H9 (cell line): ENCODE data around the gene TSPYL1. TPM values are rescaled to one million over a fixed set of nuclear protein-coding genes. Genes with fewer than 3 reads are reported as not detected.
A peak's percentile ranks its signal among the peaks of the same experiment; 100 is the strongest.

ENCODE experiments used
- DNase-seq: peaks from one replicate; pipeline ENCODE4 v3.0.0-alpha.2; 2017
- H2AFZ ChIP-seq: one replicate; pipeline ENCODE4 v1.6.1; 2013; ENCODE audit warnings: mild to moderate bottlenecking, low read length, control low read depth, moderate library complexity
- H2AK5ac ChIP-seq: 2 replicates; pipeline ENCODE4 v1.6.1; 2013; ENCODE audit warnings: low read length, control low read depth, mixed read lengths; ENCODE audit not compliant: insufficient read length
- H2BK120ac ChIP-seq: one replicate; pipeline ENCODE4 v1.6.1; 2013; ENCODE audit warnings: low read depth, mild to moderate bottlenecking, low read length, control low read depth, inconsistent platforms; ENCODE audit not compliant: poor library complexity, severe bottlenecking
- H2BK12ac ChIP-seq: 2 replicates; pipeline ENCODE4 v1.6.1; 2013; ENCODE audit warnings: low read length, control low read depth, mixed read lengths, low read depth; ENCODE audit not compliant: insufficient read length
- H2BK15ac ChIP-seq: 2 replicates; pipeline ENCODE4 v1.6.1; 2013; ENCODE audit warnings: low read depth, low read length, control low read depth
- H2BK20ac ChIP-seq: one replicate; pipeline ENCODE4 v1.6.1; 2013; ENCODE audit warnings: low read depth, mild to moderate bottlenecking, low read length, control low read depth, inconsistent platforms; ENCODE audit not compliant: poor library complexity, severe bottlenecking
- H2BK5ac ChIP-seq: 2 replicates; pipeline ENCODE4 v1.6.1; 2013; ENCODE audit warnings: low read length, control low read depth, mixed read lengths; ENCODE audit not compliant: insufficient read length
- H3K14ac ChIP-seq: 2 replicates; pipeline ENCODE4 v1.6.1; 2013; ENCODE audit warnings: low read length, control low read depth; ENCODE audit not compliant: insufficient read depth
- H3K18ac ChIP-seq: 2 replicates; pipeline ENCODE4 v1.6.1; 2013; ENCODE audit warnings: low read depth, mild to moderate bottlenecking, mixed read lengths, low read length, control low read depth; ENCODE audit not compliant: insufficient read length
- H3K23ac ChIP-seq: 2 replicates; pipeline ENCODE4 v1.6.1; 2013; ENCODE audit warnings: low read length, control low read depth, mixed read lengths, low read depth; ENCODE audit not compliant: insufficient read length
- H3K23me2 ChIP-seq: 2 replicates; pipeline ENCODE4 v1.6.1; 2013; ENCODE audit warnings: low read depth, mild to moderate bottlenecking, mixed read lengths, low read length, control low read depth; ENCODE audit not compliant: insufficient read length, poor library complexity, severe bottlenecking
- H3K27ac ChIP-seq: 2 replicates; pipeline ENCODE4 v1.5.1; 2013; ENCODE audit warnings: low read length, control low read depth, mixed read lengths, low read depth; ENCODE audit not compliant: insufficient read length
- H3K27me3 ChIP-seq: 2 replicates; pipeline ENCODE4 v1.6.1; 2013; ENCODE audit warnings: low read length, control low read depth, inconsistent platforms; ENCODE audit not compliant: insufficient read depth
- H3K4ac ChIP-seq: 2 replicates; pipeline ENCODE4 v1.6.1; 2013; ENCODE audit warnings: low read depth, mild to moderate bottlenecking, control low read depth, inconsistent platforms, low read length, moderate library complexity
- H3K4me1 ChIP-seq: 2 replicates; pipeline ENCODE4 v1.6.1; 2013; ENCODE audit warnings: low read length, control low read depth, inconsistent platforms; ENCODE audit not compliant: insufficient read depth
- H3K4me2 ChIP-seq: 2 replicates; pipeline ENCODE4 v1.6.1; 2013; ENCODE audit warnings: low read length, control low read depth, mixed read lengths; ENCODE audit not compliant: insufficient read length, insufficient read depth
- H3K56ac ChIP-seq: 2 replicates; pipeline ENCODE4 v1.6.1; 2013; ENCODE audit warnings: low read depth, mild to moderate bottlenecking, mixed read lengths, low read length, control low read depth; ENCODE audit not compliant: insufficient read length
- H3K79me1 ChIP-seq: 2 replicates; pipeline ENCODE4 v1.6.1; 2013; ENCODE audit warnings: low read depth, mild to moderate bottlenecking, moderate library complexity, low read length, control low read depth, inconsistent platforms; ENCODE audit not compliant: insufficient read depth, poor library complexity, severe bottlenecking
- H3K79me2 ChIP-seq: 2 replicates; pipeline ENCODE4 v1.6.1; 2013; ENCODE audit warnings: low read length, control low read depth, inconsistent platforms; ENCODE audit not compliant: insufficient read depth
- H3K9ac ChIP-seq: 2 replicates; pipeline ENCODE4 v1.6.1; 2013; ENCODE audit warnings: low read length, control low read depth, mixed read lengths; ENCODE audit not compliant: insufficient read length; ENCODE audit errors: extremely low read depth
- H3K9me3 ChIP-seq: one replicate; pipeline ENCODE4 v1.6.1; 2013; ENCODE audit warnings: low read depth, low read length, inconsistent platforms; ENCODE audit not compliant: control insufficient read depth
- H3T11ph ChIP-seq: one replicate; pipeline ENCODE4 v1.6.1; 2013; ENCODE audit warnings: mild to moderate bottlenecking, low read length, control low read depth, inconsistent platforms
- H4K20me1 ChIP-seq: one replicate; pipeline ENCODE4 v1.6.1; 2013; ENCODE audit not compliant: control insufficient read depth, insufficient read length, insufficient read depth
- H4K5ac ChIP-seq: 2 replicates; pipeline ENCODE4 v1.6.1; 2013; ENCODE audit warnings: low read depth, mild to moderate bottlenecking, mixed read lengths, low read length, control low read depth; ENCODE audit not compliant: insufficient read length
- H4K8ac ChIP-seq: replicated peaks from 2 replicates; pipeline ENCODE4 v1.6.1; 2013; ENCODE audit warnings: low read length, control low read depth, mixed read lengths, low read depth; ENCODE audit not compliant: insufficient read length
- H4K91ac ChIP-seq: 2 replicates; pipeline ENCODE4 v1.6.1; 2013; ENCODE audit warnings: low read depth, mild to moderate bottlenecking, moderate library complexity, mixed read lengths, low read length, control low read depth; ENCODE audit not compliant: insufficient read length
- H3K27ac Mint-ChIP-seq, 3 experiments: 2 replicates in 2 of 3; 3 replicates in 1 of 3; pipeline ENCODE4 v1.8.0; 2020 to 2021; ENCODE audit warnings: mixed read lengths in 3 of 3, mild to moderate bottlenecking in 1 of 3, moderate library complexity in 1 of 3
- H3K27me3 Mint-ChIP-seq: 2 replicates; pipeline ENCODE4 v1.8.0; 2021; ENCODE audit warnings: low read depth, mild to moderate bottlenecking, moderate library complexity, mixed read lengths
- H3K36me3 Mint-ChIP-seq, 3 experiments: 2 replicates in 2 of 3; 3 replicates in 1 of 3; pipeline ENCODE4 v1.8.0; 2020 to 2021; ENCODE audit warnings: low read depth in 3 of 3, mixed read lengths in 3 of 3; ENCODE audit not compliant: insufficient read depth in 1 of 3
- H3K4me1 Mint-ChIP-seq, 2 experiments: 2 replicates each; pipeline ENCODE4 v1.8.0; 2020; ENCODE audit warnings: mixed read lengths in 2 of 2
- H3K4me3 Mint-ChIP-seq, 2 experiments: 2 replicates in 1 of 2; 3 replicates in 1 of 2; pipeline ENCODE4 v1.8.0; 2020 to 2021; ENCODE audit warnings: mild to moderate bottlenecking in 2 of 2, mixed read lengths in 2 of 2, moderate library complexity in 1 of 2
- H3K9me3 Mint-ChIP-seq, 2 experiments: 2 replicates in 1 of 2; 3 replicates in 1 of 2; pipeline ENCODE4 v1.8.0; 2020; ENCODE audit warnings: mild to moderate bottlenecking in 2 of 2, mixed read lengths in 2 of 2, moderate library complexity in 1 of 2
- CTCF ChIP-seq: fragments of 200-600 bp; sonication (generic); conservative IDR thresholded peaks from 3 replicates; pipeline ENCODE4 v1.8.0; 2021; ENCODE audit warnings: antibody characterized with exemption, mild to moderate bottlenecking
- WGBS: extraction: QIAGEN DNeasy Blood & Tissue Kit; methylation state at CpG from one replicate; pipeline ENCODE4 v1.1.7; 2013; ENCODE audit warnings: missing lambda C conversion rate, low lambda C conversion rate, mixed read lengths; ENCODE audit not compliant: insufficient read length; ENCODE audit errors: extremely low coverage; 5-methylcytosine and 5-hydroxymethylcytosine counted together
- total RNA-seq: library from RNA; stranded (reverse); gene quantifications from 2 replicates; pipeline ENCODE4 v1.2.1, GENCODE V29; 2021

Gene TSPYL1
- total RNA-seq, 1 experiment from 2014 or later: 75.3 TPM

DNA sequence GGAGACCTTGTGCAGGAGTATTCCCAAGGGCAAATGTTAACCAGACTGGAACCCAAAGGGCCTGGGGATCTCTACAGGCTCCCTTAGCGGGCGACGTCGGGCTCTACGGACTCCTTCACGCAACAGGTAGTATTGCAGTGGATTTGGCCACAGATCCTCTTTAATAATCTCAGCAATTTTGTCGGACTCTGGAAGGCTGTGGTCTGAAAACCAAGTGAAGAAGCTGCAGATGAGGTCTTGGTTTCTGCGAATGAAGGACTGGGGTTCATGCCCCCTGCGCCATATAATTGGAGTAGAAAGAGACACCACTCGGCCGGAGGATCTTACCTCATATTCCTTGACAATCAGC, 1.3 kb downstream of the TSPYL1 start:
- peak overlapping the region; percentile 93 for H3K9ac ChIP-seq
- peak overlapping the region; percentile 96 to 99 for H3K4me3 Mint-ChIP-seq

More for the DNA sequence above, 1.3 kb downstream of the TSPYL1 start:
- H3K4ac ChIP-seq: no peak overlapping the region
- H3K27me3 Mint-ChIP-seq: no peaks in the 10 kb centered on the region; the same call in 1 of the 2 replicates
- peaks cover 6 to 34% (median 28%) of the 10 kb centered on the region in 3 experiments; a peak in 6 of 7 replicates for H3K36me3 Mint-ChIP-seq
- no peaks in the 10 kb centered on the region for H3K9me3 Mint-ChIP-seq
- H3K14ac ChIP-seq: no peak overlapping the region
- peaks cover 3% of the 10 kb centered on the region; the same call in 1 of the 2 replicates for H3K4me1 ChIP-seq
- no peak overlapping the region for H3K56ac ChIP-seq
- H3K79me1 ChIP-seq: peaks cover 6% of the 10 kb centered on the region
- TF ChIP-seq CTCF: no peak
- H3K4me2 ChIP-seq: peak overlapping the region; percentile 87
- no peak overlapping the region for H4K91ac ChIP-seq
- H4K8ac ChIP-seq: no peak overlapping the region
- H3K79me2 ChIP-seq: peaks cover 15% of the 10 kb centered on the region
- no peak overlapping the region for H2BK20ac ChIP-seq
- H4K5ac ChIP-seq: no peak overlapping the region
- WGBS: no CpG with 5 or more reads among the region's 11 CpGs
- H2BK15ac ChIP-seq: no peak overlapping the region
- H3K9me3 ChIP-seq: no peaks in the 10 kb centered on the region
- H3K23ac ChIP-seq: no peak overlapping the region
- H2AK5ac ChIP-seq: no peak overlapping the region
- H3K4me1 Mint-ChIP-seq: peaks cover 44 to 48% of the 10 kb centered on the region in 2 experiments
- no peak for DNase-seq
- H2BK5ac ChIP-seq: no peak overlapping the region
- no peak overlapping the region for H3K18ac ChIP-seq
- H3K27ac Mint-ChIP-seq: 0 out of 7 replicates have a peak overlapping the region, but pooled peaks of 1 of the 3 experiments have one; percentile 100
- no peaks in the 10 kb centered on the region for H3K27me3 ChIP-seq
- H2BK120ac ChIP-seq: no peak overlapping the region
- H2AFZ ChIP-seq: no peak overlapping the region
- H3K23me2 ChIP-seq: peaks cover 10% of the 10 kb centered on the region
- no peaks in the 10 kb centered on the region for H4K20me1 ChIP-seq
- H2BK12ac ChIP-seq: no peak overlapping the region
- no peak overlapping the region for H3K27ac ChIP-seq
- no peak overlapping the region for H3T11ph ChIP-seq
